HuH-7 (cell line): ENCODE results near the gene NR2C2AP.
"Not testable (repeated sequence)": the region's sequence is repeated elsewhere in the genome, so short reads cannot be mapped to it uniquely, and the experiment has no call there.

ENCODE experiments used
- DNase-seq: peaks from one replicate; pipeline ENCODE4 v3.0.0; 2011; ENCODE audit warnings: low spot score

Gene NR2C2AP

GRCh38 chr19:19203012-19203856 is at the start of gene NR2C2AP:
Gene NR2C2AP, minus strand, starts transcription at chr19:19203414. Its CDS starts 354 bp downstream, at chr19:19203060.
- DNase-seq = peak; percentile 99

GRCh38 chr19:19250196-19250801 is 47.1 kb upstream of the NR2C2AP start:
- DNase-seq = no peak

- DNase-seq = no peak
These were observed 37.3 kb upstream of the NR2C2AP start for GRCh38 chr19:19240476-19240875.

- DNase-seq = no peak
These were observed 36.5 kb upstream of the NR2C2AP start for GRCh38 chr19:19239675-19240074.

GRCh38 chr19:19238126-19238894 is 35.1 kb upstream of the NR2C2AP start:
- no peak for DNase-seq

- DNase-seq = no peak
These were observed 33.0 kb upstream of the NR2C2AP start for GRCh38 chr19:19236173-19236572.

- DNase-seq = no peak
These were observed 31.1 kb upstream of the NR2C2AP start for GRCh38 chr19:19234220-19234816.

GRCh38 chr19:19232261-19232721 is 29.1 kb upstream of the NR2C2AP start:
- no peak for DNase-seq

GRCh38 chr19:19230999-19231398 is 27.8 kb upstream of the NR2C2AP start:
- no peak for DNase-seq

- no peak for DNase-seq
These were observed 26.5 kb upstream of the NR2C2AP start for GRCh38 chr19:19229701-19230100.

- DNase-seq = no peak
These were observed 24.0 kb upstream of the NR2C2AP start for GRCh38 chr19:19227217-19227616.

- no peak for DNase-seq
These were observed 23.4 kb upstream of the NR2C2AP start for GRCh38 chr19:19226663-19227062.

- no peak for DNase-seq
These were observed 23.0 kb upstream of the NR2C2AP start for GRCh38 chr19:19226204-19226603.

- peak; percentile 100 for DNase-seq
These were observed 21.8 kb upstream of the NR2C2AP start for GRCh38 chr19:19224852-19225494.

- DNase-seq = no peak
These were observed 21.1 kb upstream of the NR2C2AP start for GRCh38 chr19:19224150-19224851.

- DNase-seq = no peak
These were observed 20.4 kb upstream of the NR2C2AP start for GRCh38 chr19:19223636-19224035.

GRCh38 chr19:19223060-19223459 is 19.8 kb upstream of the NR2C2AP start:
- DNase-seq = no peak

- not testable (repeated sequence) for DNase-seq
These were observed 17.8 kb upstream of the NR2C2AP start for GRCh38 chr19:19221000-19221399.

- no peak for DNase-seq
These were observed 15.7 kb upstream of the NR2C2AP start for GRCh38 chr19:19218911-19219310.

- no peak for DNase-seq
These were observed 13.9 kb upstream of the NR2C2AP start for GRCh38 chr19:19217099-19217498.

- DNase-seq = no peak
These were observed 12.6 kb upstream of the NR2C2AP start for GRCh38 chr19:19215792-19216191.
